ENCODE measurements around the gene TSPAN19.
A peak's percentile ranks its signal among the peaks of the same experiment; 100 is the strongest.

The TSPAN19 gene

GRCh38 chr12:84986117-84986516 is 50.0 kb downstream of the TSPAN19 start:
- H4K8ac ChIP-seq (ENCODE audit: low read depth, low read length): no peak overlapping the region
- no peaks in the 10 kb centered on the region for H3K79me2 ChIP-seq (ENCODE audit: control insufficient read depth, insufficient read depth, low read length)
- DNase-seq: no peak
- H2BK120ac ChIP-seq (ENCODE audit: low read depth, low read length): no peak overlapping the region
- H3K4me3 ChIP-seq (ENCODE audit: low read length): no peak overlapping the region
- H3K79me1 ChIP-seq (ENCODE audit: low read length): no peaks in the 10 kb centered on the region
- H4K5ac ChIP-seq (ENCODE audit: low read length): no peak overlapping the region
- H3K9ac ChIP-seq (ENCODE audit: low read length): no peak overlapping the region
- H2AK5ac ChIP-seq (ENCODE audit: low read length): no peak overlapping the region
- no peak overlapping the region for H3K27ac ChIP-seq (ENCODE audit: low read depth, low read length)
- no peak overlapping the region for H3K4me2 ChIP-seq (ENCODE audit: low read length)
- no peak overlapping the region for H3K56ac ChIP-seq (ENCODE audit: low read length)
- no peaks in the 10 kb centered on the region for H3K27me3 ChIP-seq (ENCODE audit: insufficient read depth, low read length, poor library complexity)
- no peak overlapping the region for H3K23ac ChIP-seq (ENCODE audit: low read length)
- H3K4ac ChIP-seq (ENCODE audit: low read depth, low read length): no peak overlapping the region
- no peaks in the 10 kb centered on the region for H3K4me1 ChIP-seq (ENCODE audit: control insufficient read depth, low read depth, low read length)
- H3K18ac ChIP-seq (ENCODE audit: low read length): no peak overlapping the region
- whole genome bisulfite sequencing (ENCODE audit: extremely low coverage, insufficient coverage, low lambda C conversion rate): no CpG with 5 or more reads among the region's 2 CpGs
- H2BK15ac ChIP-seq (replicated peaks; ENCODE audit: low read depth): no peak overlapping the region
- H3K36me3 ChIP-seq (ENCODE audit: control insufficient read depth, insufficient read depth, low read length): no peaks in the 10 kb centered on the region
- H2BK5ac ChIP-seq (ENCODE audit: low read length): no peak overlapping the region

DNA sequence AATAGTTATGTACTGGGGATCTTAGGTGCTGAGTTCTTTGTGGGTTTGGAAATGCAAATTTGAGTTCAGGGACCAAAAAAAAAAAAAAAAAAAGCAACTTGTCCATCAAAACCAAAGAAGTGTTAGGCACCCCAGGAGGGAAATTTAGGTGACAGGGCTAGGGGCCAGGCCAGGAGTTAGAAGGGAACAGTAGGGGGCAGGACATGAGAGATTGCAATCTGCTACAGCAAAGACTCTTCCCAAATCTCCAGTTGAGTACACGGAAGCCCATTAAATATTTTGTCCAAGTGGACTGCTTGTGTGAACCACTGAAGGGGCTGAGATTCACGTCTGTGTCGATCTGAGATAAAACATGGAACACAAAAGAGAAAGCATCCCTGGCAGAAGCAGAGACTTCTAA is 52.8 kb downstream of the TSPAN19 start:
- Histone ChIP-seq H3K4me2 (ENCODE audit: low read length) (no peak overlapping the region), H3K27me3 (ENCODE audit: insufficient read depth, low read length, poor library complexity) (no peaks in the 10 kb centered on the region), H3K4ac (ENCODE audit: low read depth, low read length) (no peak overlapping the region), H2BK15ac (replicated peaks; ENCODE audit: low read depth) (no peak overlapping the region), H3K79me1 (ENCODE audit: low read length) (no peaks in the 10 kb centered on the region), H2BK120ac (ENCODE audit: low read depth, low read length) (no peak overlapping the region), H3K4me1 (ENCODE audit: control insufficient read depth, low read depth, low read length) (no peaks in the 10 kb centered on the region), H3K36me3 (ENCODE audit: control insufficient read depth, insufficient read depth, low read length) (no peaks in the 10 kb centered on the region), H3K9ac (ENCODE audit: low read length) (no peak overlapping the region), H2AK5ac (ENCODE audit: low read length) (no peak overlapping the region), H3K4me3 (ENCODE audit: low read length) (no peak overlapping the region), H4K5ac (ENCODE audit: low read length) (no peak overlapping the region), H2BK5ac (ENCODE audit: low read length) (no peak overlapping the region), H4K8ac (ENCODE audit: low read depth, low read length) (no peak overlapping the region), H3K18ac (ENCODE audit: low read length) (peak overlapping the region; percentile 60), H3K23ac (ENCODE audit: low read length) (no peak overlapping the region), H3K79me2 (ENCODE audit: control insufficient read depth, insufficient read depth, low read length) (no peaks in the 10 kb centered on the region), H3K56ac (ENCODE audit: low read length) (no peak overlapping the region), H3K27ac (ENCODE audit: low read depth, low read length) (no peak overlapping the region)
- no CpG with 5 or more reads among the region's 3 CpGs for WGBS (ENCODE audit: extremely low coverage, insufficient coverage, low lambda C conversion rate)
- no peak for DNase-seq

GRCh38 chr12:84982888-84983287 is 53.2 kb downstream of the TSPAN19 start:
- Histone ChIP-seq H4K5ac (ENCODE audit: low read length) (no peak overlapping the region), H3K4me1 (ENCODE audit: control insufficient read depth, low read depth, low read length) (no peaks in the 10 kb centered on the region), H3K4me3 (ENCODE audit: low read length) (no peak overlapping the region), H3K27me3 (ENCODE audit: insufficient read depth, low read length, poor library complexity) (no peaks in the 10 kb centered on the region), H3K23ac (ENCODE audit: low read length) (no peak overlapping the region), H2AK5ac (ENCODE audit: low read length) (no peak overlapping the region), H3K18ac (ENCODE audit: low read length) (no peak overlapping the region), H3K79me1 (ENCODE audit: low read length) (no peaks in the 10 kb centered on the region), H3K79me2 (ENCODE audit: control insufficient read depth, insufficient read depth, low read length) (no peaks in the 10 kb centered on the region), H2BK15ac (replicated peaks; ENCODE audit: low read depth) (no peak overlapping the region), H2BK5ac (ENCODE audit: low read length) (no peak overlapping the region), H3K56ac (ENCODE audit: low read length) (no peak overlapping the region), H3K27ac (ENCODE audit: low read depth, low read length) (no peak overlapping the region), H4K8ac (ENCODE audit: low read depth, low read length) (no peak overlapping the region), H3K36me3 (ENCODE audit: control insufficient read depth, insufficient read depth, low read length) (no peaks in the 10 kb centered on the region), H2BK120ac (ENCODE audit: low read depth, low read length) (no peak overlapping the region), H3K9ac (ENCODE audit: low read length) (no peak overlapping the region), H3K4me2 (ENCODE audit: low read length) (no peak overlapping the region), H3K4ac (ENCODE audit: low read depth, low read length) (no peak overlapping the region)
- no CpG with 5 or more reads among the region's 1 CpG for WGBS (ENCODE audit: extremely low coverage, insufficient coverage, low lambda C conversion rate)
- no peak for DNase-seq

- DNase-seq: no peak
- Histone ChIP-seq H2AK5ac (ENCODE audit: low read length) (no peak overlapping the region), H4K8ac (ENCODE audit: low read depth, low read length) (no peak overlapping the region), H2BK120ac (ENCODE audit: low read depth, low read length) (no peak overlapping the region), H3K36me3 (ENCODE audit: control insufficient read depth, insufficient read depth, low read length) (no peaks in the 10 kb centered on the region), H3K23ac (ENCODE audit: low read length) (no peak overlapping the region), H3K4me3 (ENCODE audit: low read length) (no peak overlapping the region), H2BK5ac (ENCODE audit: low read length) (no peak overlapping the region), H3K79me2 (ENCODE audit: control insufficient read depth, insufficient read depth, low read length) (no peaks in the 10 kb centered on the region), H3K56ac (ENCODE audit: low read length) (no peak overlapping the region), H3K27ac (ENCODE audit: low read depth, low read length) (no peak overlapping the region), H3K4me2 (ENCODE audit: low read length) (no peak overlapping the region), H3K4ac (ENCODE audit: low read depth, low read length) (no peak overlapping the region), H3K9ac (ENCODE audit: low read length) (no peak overlapping the region), H3K79me1 (ENCODE audit: low read length) (no peaks in the 10 kb centered on the region), H4K5ac (ENCODE audit: low read length) (no peak overlapping the region), H3K27me3 (ENCODE audit: insufficient read depth, low read length, poor library complexity) (no peaks in the 10 kb centered on the region), H3K18ac (ENCODE audit: low read length) (no peak overlapping the region), H3K4me1 (ENCODE audit: control insufficient read depth, low read depth, low read length) (peaks cover 2% of the 10 kb centered on the region), H2BK15ac (replicated peaks; ENCODE audit: low read depth) (no peak overlapping the region)
- WGBS (ENCODE audit: extremely low coverage, insufficient coverage, low lambda C conversion rate): no CpG with 5 or more reads among the region's 1 CpG
These were observed 57.2 kb downstream of the TSPAN19 start for GRCh38 chr12:84978921-84979320.

DNA sequence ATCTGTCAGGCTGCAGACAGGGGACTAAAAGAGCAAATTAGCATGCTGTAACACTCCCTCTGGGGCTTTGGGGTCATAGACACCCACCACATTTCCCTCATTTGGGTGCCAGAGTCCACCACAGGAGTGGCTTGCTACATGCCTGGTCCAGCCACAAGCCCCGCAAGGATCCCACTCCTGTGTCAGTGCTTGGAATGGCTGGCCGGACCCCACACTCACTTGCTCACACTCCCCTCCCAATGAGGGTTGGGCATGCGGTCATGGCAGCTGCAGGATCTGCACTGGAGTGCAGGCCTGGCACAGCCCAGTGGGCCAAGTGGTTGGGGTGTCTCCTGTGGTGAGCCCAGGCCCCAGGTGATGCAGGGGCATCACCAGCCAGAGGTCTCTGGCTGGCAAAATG is 59.9 kb downstream of the TSPAN19 start:
- Histone ChIP-seq H3K27me3 (ENCODE audit: insufficient read depth, low read length, poor library complexity) (no peaks in the 10 kb centered on the region), H3K18ac (ENCODE audit: low read length) (no peak overlapping the region), H2AK5ac (ENCODE audit: low read length) (no peak overlapping the region), H4K8ac (ENCODE audit: low read depth, low read length) (no peak overlapping the region), H3K9ac (ENCODE audit: low read length) (no peak overlapping the region), H3K56ac (ENCODE audit: low read length) (no peak overlapping the region), H2BK120ac (ENCODE audit: low read depth, low read length) (no peak overlapping the region), H3K4me2 (ENCODE audit: low read length) (no peak overlapping the region), H4K5ac (ENCODE audit: low read length) (no peak overlapping the region), H3K4ac (ENCODE audit: low read depth, low read length) (no peak overlapping the region), H3K79me1 (ENCODE audit: low read length) (no peaks in the 10 kb centered on the region), H3K23ac (ENCODE audit: low read length) (no peak overlapping the region), H2BK5ac (ENCODE audit: low read length) (no peak overlapping the region), H3K36me3 (ENCODE audit: control insufficient read depth, insufficient read depth, low read length) (no peaks in the 10 kb centered on the region), H3K27ac (ENCODE audit: low read depth, low read length) (no peak overlapping the region), H2BK15ac (replicated peaks; ENCODE audit: low read depth) (no peak overlapping the region), H3K4me1 (ENCODE audit: control insufficient read depth, low read depth, low read length) (peaks cover 2% of the 10 kb centered on the region), H3K4me3 (ENCODE audit: low read length) (no peak overlapping the region), H3K79me2 (ENCODE audit: control insufficient read depth, insufficient read depth, low read length) (no peaks in the 10 kb centered on the region)
- no peak for DNase-seq
- no CpG with 5 or more reads among the region's 3 CpGs for WGBS (ENCODE audit: extremely low coverage, insufficient coverage, low lambda C conversion rate)

DNA sequence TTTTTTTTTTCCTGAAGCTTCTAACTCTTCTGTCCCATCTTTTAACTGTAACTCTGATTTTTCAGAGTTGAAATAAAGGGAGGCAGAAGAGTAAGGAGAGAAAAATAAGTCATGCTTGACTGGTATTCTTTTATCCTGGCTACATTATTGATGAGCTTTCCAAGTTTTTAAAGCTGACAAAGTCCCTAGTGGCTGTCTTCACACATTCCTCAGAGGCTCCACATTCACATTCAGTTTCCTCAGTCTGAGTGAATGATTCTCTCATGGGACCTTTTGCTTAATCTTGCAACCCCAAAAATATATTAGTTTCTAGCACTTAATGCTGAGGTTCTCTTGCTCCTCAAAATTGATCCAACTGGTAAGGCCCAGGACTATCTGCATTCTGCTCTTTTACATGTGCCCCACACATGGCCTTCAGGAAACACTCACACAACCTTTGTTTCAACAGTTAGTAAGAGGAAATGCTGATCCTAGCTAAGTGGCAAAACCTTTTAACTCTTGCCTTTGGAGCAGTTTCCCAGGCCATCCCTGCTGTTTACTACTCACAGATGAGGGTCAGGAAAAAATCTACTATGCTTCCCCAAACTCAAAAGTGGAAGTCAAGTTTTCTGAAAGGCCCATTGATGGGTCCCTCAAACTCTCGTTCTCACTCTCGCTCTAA is 61.8 kb downstream of the TSPAN19 start:
- Histone ChIP-seq H3K23ac (ENCODE audit: low read length) (no peak overlapping the region), H3K9ac (ENCODE audit: low read length) (no peak overlapping the region), H3K36me3 (ENCODE audit: control insufficient read depth, insufficient read depth, low read length) (no peaks in the 10 kb centered on the region), H3K79me1 (ENCODE audit: low read length) (no peaks in the 10 kb centered on the region), H3K79me2 (ENCODE audit: control insufficient read depth, insufficient read depth, low read length) (no peaks in the 10 kb centered on the region), H3K4ac (ENCODE audit: low read depth, low read length) (no peak overlapping the region), H2BK120ac (ENCODE audit: low read depth, low read length) (no peak overlapping the region), H3K4me1 (ENCODE audit: control insufficient read depth, low read depth, low read length) (peaks cover 2% of the 10 kb centered on the region), H3K27me3 (ENCODE audit: insufficient read depth, low read length, poor library complexity) (no peaks in the 10 kb centered on the region), H3K18ac (ENCODE audit: low read length) (no peak overlapping the region), H4K5ac (ENCODE audit: low read length) (no peak overlapping the region), H3K56ac (ENCODE audit: low read length) (no peak overlapping the region), H2BK5ac (ENCODE audit: low read length) (no peak overlapping the region), H2BK15ac (replicated peaks; ENCODE audit: low read depth) (no peak overlapping the region), H3K4me2 (ENCODE audit: low read length) (no peak overlapping the region), H3K27ac (ENCODE audit: low read depth, low read length) (no peak overlapping the region), H4K8ac (ENCODE audit: low read depth, low read length) (no peak overlapping the region), H2AK5ac (ENCODE audit: low read length) (no peak overlapping the region), H3K4me3 (ENCODE audit: low read length) (no peak overlapping the region)
- WGBS (ENCODE audit: extremely low coverage, insufficient coverage, low lambda C conversion rate): no CpG with 5 or more reads among the region's 2 CpGs
- DNase-seq: peak; percentile 31

Measured in mesendoderm (in vitro differentiated cells).